ENCODE results near the gene WDR45B. TPM values are rescaled to one million over a fixed set of nuclear protein-coding genes. Genes with fewer than 3 reads are reported as not detected.

WDR45B gene
- total RNA-seq, 4 donors from 2014 or later, result 68.8 to 90.0 (median 77.2) TPM

- DNase-seq, result no peak
- Histone ChIP-seq H3K4me1 (peaks cover 0 to 5% (median 0%) of the 10 kb centered on the region in 4 donors), H3K27me3 (no peaks in the 10 kb centered on the region), H3K27ac (no peak overlapping the region), H3K9me3 (no peaks in the 10 kb centered on the region), H3K4me3 (no peak overlapping the region), H3K36me3 (no peaks in the 10 kb centered on the region)
- no peak for TF ChIP-seq CTCF (IDR thresholded peaks at IDR 0.05)
- no peak for TF ChIP-seq POLR2A (IDR thresholded peaks at IDR 0.05)
Observed at GRCh38 chr17:82670661-82671450, 22.6 kb upstream of the WDR45B start.

- peak in 2 of 3 donors; percentile 78 to 79 for DNase-seq
- Histone ChIP-seq H3K9me3 (no peaks in the 10 kb centered on the region), H3K4me1 (peaks cover 0 to 5% (median 0%) of the 10 kb centered on the region in 4 donors), H3K27me3 (no peaks in the 10 kb centered on the region), H3K36me3 (no peaks in the 10 kb centered on the region), H3K4me3 (no peak overlapping the region), H3K27ac (no peak overlapping the region)
- peak in 4 of 6 experiments; percentile 54 to 84 (median 78) for TF ChIP-seq CTCF (IDR thresholded peaks at IDR 0.05)
- TF ChIP-seq POLR2A (IDR thresholded peaks at IDR 0.05), result no peak
Observed at GRCh38 chr17:82668631-82669099, 20.4 kb upstream of the WDR45B start.

- Histone ChIP-seq H3K27ac (no peak overlapping the region), H3K4me3 (no peak overlapping the region), H3K4me1 (peaks cover 0 to 5% (median 0%) of the 10 kb centered on the region in 4 donors), H3K9me3 (no peaks in the 10 kb centered on the region), H3K27me3 (no peaks in the 10 kb centered on the region), H3K36me3 (no peaks in the 10 kb centered on the region)
- DNase-seq, result no peak
- TF ChIP-seq CTCF (IDR thresholded peaks at IDR 0.05) (no peak), POLR2A (IDR thresholded peaks at IDR 0.05) (no peak)
Observed at GRCh38 chr17:82668024-82668630, 19.9 kb upstream of the WDR45B start.

- H3K4me3 ChIP-seq, result no peak overlapping the region
- H3K36me3 ChIP-seq, result no peaks in the 10 kb centered on the region
- H3K27me3 ChIP-seq, result no peaks in the 10 kb centered on the region
- no peaks in the 10 kb centered on the region for H3K9me3 ChIP-seq
- no peak overlapping the region for H3K27ac ChIP-seq
- TF ChIP-seq POLR2A (IDR thresholded peaks at IDR 0.05) (no peak), CTCF (IDR thresholded peaks at IDR 0.05) (no peak)
- peaks cover 0 to 5% (median 0%) of the 10 kb centered on the region in 4 donors for H3K4me1 ChIP-seq
- no peak for DNase-seq
Observed at GRCh38 chr17:82667668-82668000, 19.4 kb upstream of the WDR45B start.

- no peak for DNase-seq
- Histone ChIP-seq H3K4me3 (no peak overlapping the region), H3K36me3 (no peaks in the 10 kb centered on the region), H3K4me1 (peaks cover 0 to 5% (median 0%) of the 10 kb centered on the region in 4 donors), H3K27ac (no peak overlapping the region), H3K9me3 (no peaks in the 10 kb centered on the region), H3K27me3 (no peaks in the 10 kb centered on the region)
- TF ChIP-seq POLR2A (IDR thresholded peaks at IDR 0.05) (no peak), CTCF (IDR thresholded peaks at IDR 0.05) (no peak)
Observed at GRCh38 chr17:82666931-82667667, 18.9 kb upstream of the WDR45B start.

Measured in Peyer's patch (tissue), 4 donors.